Parathyroid adenoma (tissue), 2 donors: Measurements from ENCODE around the gene CCDC183.
"Not testable (repeated sequence)": the region's sequence is repeated elsewhere in the genome, so short reads cannot be mapped to it uniquely, and the experiment has no call there.

Experiments used
- H2AFZ ChIP-seq: fragments of 300-600 bp; sonication (generic); one replicate; pipeline ENCODE4 v1.7.0; 2017; ENCODE audit warnings: antibody characterized with exemption, mild to moderate bottlenecking
- H3K27ac ChIP-seq: fragments of 300-600 bp; sonication (generic); one replicate; pipeline ENCODE4 v1.7.0; 2017
- H3K27me3 ChIP-seq: fragments of 300-600 bp; sonication (generic); one replicate; pipeline ENCODE4 v1.7.0; 2017; ENCODE audit warnings: low read length; ENCODE audit not compliant: control insufficient read depth, insufficient read depth
- H3K36me3 ChIP-seq: fragments of 300-600 bp; sonication (generic); one replicate; pipeline ENCODE4 v1.7.0; 2017; ENCODE audit warnings: low read length; ENCODE audit not compliant: control insufficient read depth, insufficient read depth
- H3K4me1 ChIP-seq: fragments of 300-600 bp; sonication (generic); one replicate; pipeline ENCODE4 v1.7.0; 2017; ENCODE audit warnings: control low read depth
- H3K4me2 ChIP-seq: fragments of 300-600 bp; sonication (generic); one replicate; pipeline ENCODE4 v1.7.0; 2017; ENCODE audit warnings: low read length
- H3K4me3 ChIP-seq: fragments of 300-600 bp; sonication (generic); one replicate; pipeline ENCODE4 v1.7.0; 2017; ENCODE audit warnings: low read depth, low read length
- H3K79me2 ChIP-seq: fragments of 300-600 bp; sonication (generic); one replicate; pipeline ENCODE4 v1.7.0; 2017; ENCODE audit warnings: control low read depth
- H3K9ac ChIP-seq: fragments of 300-600 bp; sonication (generic); one replicate; pipeline ENCODE4 v1.7.0; 2017; ENCODE audit warnings: mild to moderate bottlenecking
- H3K9me3 ChIP-seq: fragments of 300-600 bp; sonication (generic); one replicate; pipeline ENCODE4 v1.7.0; 2017; ENCODE audit warnings: low read length; ENCODE audit not compliant: control insufficient read depth
- CTCF ChIP-seq: fragments of 300-600 bp; sonication (generic); IDR thresholded peaks from one replicate; pipeline ENCODE4 v1.7.0; 2017; ENCODE audit warnings: antibody characterized with exemption, mild to moderate bottlenecking
- donor health status: primary hyperparathyroidism.

Gene CCDC183

GRCh38 chr9:136843801-136844740 lies 47.9 kb downstream of the CCDC183 start:
- H3K4me2 ChIP-seq = peak overlapping the region; percentile 38
- H3K79me2 ChIP-seq, H2AFZ ChIP-seq, H3K36me3 ChIP-seq, H3K9ac ChIP-seq, H3K9me3 ChIP-seq, H3K27me3 ChIP-seq, H3K4me1 ChIP-seq, H3K27ac ChIP-seq, H3K4me3 ChIP-seq: not testable (repeated sequence)
- TF ChIP-seq CTCF = peak; percentile 33

GRCh38 chr9:136844761-136845464 lies 48.8 kb downstream of the CCDC183 start:
- H2AFZ ChIP-seq = no peak overlapping the region
- H3K36me3 ChIP-seq = no peaks in the 10 kb centered on the region
- H3K27ac ChIP-seq = no peak overlapping the region
- TF ChIP-seq CTCF = no peak
- H3K9ac ChIP-seq = no peak overlapping the region
- H3K27me3 ChIP-seq = no peaks in the 10 kb centered on the region
- H3K4me2 ChIP-seq = no peak overlapping the region
- H3K4me1 ChIP-seq = peaks cover 4% of the 10 kb centered on the region
- H3K4me3 ChIP-seq = no peak overlapping the region
- H3K9me3 ChIP-seq = no peaks in the 10 kb centered on the region
- H3K79me2 ChIP-seq = no peaks in the 10 kb centered on the region

GRCh38 chr9:136845465-136846260 lies 49.5 kb downstream of the CCDC183 start:
- no peak overlapping the region for H3K4me3 ChIP-seq
- no peaks in the 10 kb centered on the region for H3K27me3 ChIP-seq
- H3K9me3 ChIP-seq = no peaks in the 10 kb centered on the region
- H3K79me2 ChIP-seq = no peaks in the 10 kb centered on the region
- H2AFZ ChIP-seq = no peak overlapping the region
- H3K9ac ChIP-seq = no peak overlapping the region
- peaks cover 7% of the 10 kb centered on the region for H3K4me1 ChIP-seq
- TF ChIP-seq CTCF = no peak
- no peak overlapping the region for H3K4me2 ChIP-seq
- H3K27ac ChIP-seq = no peak overlapping the region
- no peaks in the 10 kb centered on the region for H3K36me3 ChIP-seq

- no peaks in the 10 kb centered on the region for H3K79me2 ChIP-seq
- TF ChIP-seq CTCF = no peak
- peaks cover 7% of the 10 kb centered on the region for H3K4me1 ChIP-seq
- H3K27me3 ChIP-seq = no peaks in the 10 kb centered on the region
- no peaks in the 10 kb centered on the region for H3K36me3 ChIP-seq
- no peak overlapping the region for H3K9ac ChIP-seq
- no peak overlapping the region for H3K27ac ChIP-seq
- H3K9me3 ChIP-seq = no peaks in the 10 kb centered on the region
- H3K4me2 ChIP-seq = no peak overlapping the region
- H2AFZ ChIP-seq = no peak overlapping the region
- H3K4me3 ChIP-seq = no peak overlapping the region
Observed at GRCh38 chr9:136846376-136847087, 50.4 kb downstream of the CCDC183 start.
